ENCODE data around the gene EXOC4. TPM values are rescaled to one million over a fixed set of nuclear protein-coding genes. Genes with fewer than 3 reads are reported as not detected.

Gene EXOC4
- total RNA-seq, 1 donor from 2014 or later, result 65.0 TPM

DNA sequence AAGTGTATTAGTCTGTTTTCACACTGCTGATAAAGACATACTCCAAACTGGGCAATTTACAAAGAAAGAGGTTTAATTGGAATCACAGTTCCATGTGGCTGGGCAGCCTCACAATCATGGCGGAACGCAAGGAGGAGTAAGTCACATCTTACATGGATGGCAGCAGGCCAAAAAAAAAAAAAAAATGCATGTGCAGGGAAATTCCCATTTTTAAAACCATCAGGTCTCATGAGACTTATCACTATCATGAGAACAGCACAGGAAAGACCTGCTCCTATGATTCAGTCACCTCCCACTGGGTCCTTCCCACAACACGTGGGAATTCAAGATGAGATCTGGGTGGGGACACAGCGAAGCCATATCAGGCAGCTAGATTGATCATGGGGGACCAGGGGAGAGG, 136.8 kb downstream of the EXOC4 start:
- no peaks in the 10 kb centered on the region for H3K4me1 Mint-ChIP-seq (ENCODE audit: low read depth)
- peaks cover 4% of the 10 kb centered on the region for H3K9me3 Mint-ChIP-seq
- H3K4me3 Mint-ChIP-seq (ENCODE audit: low read depth), result no peak overlapping the region
- no peak for DNase-seq (ENCODE audit: low spot score)
- no peak overlapping the region for H3K27ac Mint-ChIP-seq
- intact Hi-C loops (cut with micrococcal nuclease), result no loop called here
- H3K36me3 Mint-ChIP-seq (ENCODE audit: low read depth), result no peaks in the 10 kb centered on the region
- H3K27me3 Mint-ChIP-seq (ENCODE audit: low read depth), result no peaks in the 10 kb centered on the region

DNA sequence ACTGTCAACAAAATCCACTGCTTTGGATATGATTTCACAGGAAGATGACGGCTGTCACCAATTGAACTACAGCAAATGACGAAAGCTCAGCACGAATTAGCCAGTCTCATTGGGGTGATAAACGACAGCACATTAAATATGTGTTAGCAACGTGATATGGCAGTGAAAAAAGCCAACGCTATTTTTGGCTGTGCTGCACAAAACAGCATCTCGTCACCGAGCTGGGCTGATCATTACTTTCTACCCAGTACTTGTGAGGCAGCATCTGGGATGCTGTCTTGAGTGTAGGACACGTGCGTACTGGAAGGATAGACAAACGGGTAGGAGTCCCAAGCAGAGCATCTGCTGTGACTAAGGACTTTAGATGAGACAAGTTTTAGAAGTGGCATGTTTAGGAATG, 138.3 kb downstream of the EXOC4 start:
- Mint-ChIP-seq H3K4me3 (ENCODE audit: low read depth) (no peak overlapping the region), H3K27me3 (ENCODE audit: low read depth) (no peaks in the 10 kb centered on the region), H3K4me1 (ENCODE audit: low read depth) (no peaks in the 10 kb centered on the region), H3K9me3 (peaks cover 4% of the 10 kb centered on the region), H3K36me3 (ENCODE audit: low read depth) (no peaks in the 10 kb centered on the region), H3K27ac (no peak overlapping the region)
- intact Hi-C loops (cut with micrococcal nuclease), result no loop called here
- DNase-seq (ENCODE audit: low spot score), result no peak

DNA sequence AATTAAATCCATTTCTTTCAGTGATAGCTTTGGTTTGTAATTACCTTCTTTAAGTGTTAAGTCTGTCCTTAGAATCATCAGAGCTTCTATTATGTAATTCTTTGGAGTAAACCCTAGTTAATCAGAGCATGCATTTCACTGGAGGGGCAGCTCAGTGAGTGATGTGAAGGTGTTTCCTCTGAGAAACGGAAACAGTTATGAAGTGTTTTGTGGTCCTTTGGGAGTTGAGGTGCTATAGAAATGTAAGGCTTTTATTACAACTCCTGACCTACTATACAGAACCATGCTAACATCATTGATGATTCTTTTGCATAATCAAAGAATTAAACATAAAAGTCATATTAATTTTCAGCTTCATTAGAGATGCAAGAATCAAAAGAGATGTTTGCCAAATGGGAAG, 141.5 kb downstream of the EXOC4 start:
- Mint-ChIP-seq H3K27ac (no peak overlapping the region), H3K9me3 (no peaks in the 10 kb centered on the region), H3K4me3 (ENCODE audit: low read depth) (no peak overlapping the region), H3K36me3 (ENCODE audit: low read depth) (no peaks in the 10 kb centered on the region), H3K27me3 (ENCODE audit: low read depth) (no peaks in the 10 kb centered on the region), H3K4me1 (ENCODE audit: low read depth) (no peaks in the 10 kb centered on the region)
- no peak for DNase-seq (ENCODE audit: low spot score)
- intact Hi-C loops (cut with micrococcal nuclease), result no loop called here

DNA sequence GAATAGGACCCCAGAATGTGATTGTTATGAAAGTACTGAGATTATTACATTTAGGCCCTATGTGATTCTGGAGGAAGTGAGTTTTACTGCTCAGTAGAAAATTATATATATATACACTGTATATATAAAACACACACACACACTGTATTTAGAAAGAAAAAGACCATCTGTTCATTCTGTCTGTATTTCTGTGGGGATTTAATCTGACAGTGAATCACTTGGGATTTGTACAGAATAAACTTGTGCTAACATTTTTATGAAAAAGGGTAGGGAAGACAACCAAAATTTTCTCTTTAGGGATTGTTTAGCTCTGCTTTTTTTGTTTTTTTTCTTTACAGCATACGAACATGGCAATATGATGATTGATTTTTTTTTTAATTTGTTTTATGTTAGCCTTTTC, 142.7 kb downstream of the EXOC4 start:
- intact Hi-C loops (cut with micrococcal nuclease), result no loop called here
- Mint-ChIP-seq H3K4me3 (ENCODE audit: low read depth) (no peak overlapping the region), H3K36me3 (ENCODE audit: low read depth) (no peaks in the 10 kb centered on the region), H3K27me3 (ENCODE audit: low read depth) (no peaks in the 10 kb centered on the region), H3K27ac (no peak overlapping the region), H3K4me1 (ENCODE audit: low read depth) (peaks cover under 1% of the 10 kb centered on the region), H3K9me3 (no peaks in the 10 kb centered on the region)
- no peak for DNase-seq (ENCODE audit: low spot score)

DNA sequence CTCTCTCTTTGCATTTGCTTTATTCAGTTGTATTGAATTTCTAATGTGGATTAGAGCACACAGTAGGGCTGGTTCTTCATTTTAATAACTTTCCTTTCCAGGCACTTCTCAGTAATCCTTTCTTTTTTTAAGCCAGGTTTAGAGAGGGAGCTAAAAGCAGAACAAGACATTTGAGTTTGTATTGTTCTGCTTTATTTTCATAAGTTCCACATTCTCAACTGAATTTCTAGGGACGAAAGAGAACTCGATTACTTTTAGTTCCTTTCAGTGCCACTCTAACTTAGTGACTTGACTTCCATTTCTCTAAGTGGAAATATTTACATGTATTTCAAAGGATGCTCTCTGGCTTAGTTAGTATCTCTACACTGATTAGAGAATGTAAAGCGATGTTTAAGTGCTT, 145.6 kb downstream of the EXOC4 start:
- Mint-ChIP-seq H3K9me3 (no peaks in the 10 kb centered on the region), H3K36me3 (ENCODE audit: low read depth) (no peaks in the 10 kb centered on the region), H3K27me3 (ENCODE audit: low read depth) (no peaks in the 10 kb centered on the region), H3K4me3 (ENCODE audit: low read depth) (no peak overlapping the region), H3K4me1 (ENCODE audit: low read depth) (peaks cover 3% of the 10 kb centered on the region), H3K27ac (no peak overlapping the region)
- intact Hi-C loops (cut with micrococcal nuclease), result no loop called here
- no peak for DNase-seq (ENCODE audit: low spot score)

DNA sequence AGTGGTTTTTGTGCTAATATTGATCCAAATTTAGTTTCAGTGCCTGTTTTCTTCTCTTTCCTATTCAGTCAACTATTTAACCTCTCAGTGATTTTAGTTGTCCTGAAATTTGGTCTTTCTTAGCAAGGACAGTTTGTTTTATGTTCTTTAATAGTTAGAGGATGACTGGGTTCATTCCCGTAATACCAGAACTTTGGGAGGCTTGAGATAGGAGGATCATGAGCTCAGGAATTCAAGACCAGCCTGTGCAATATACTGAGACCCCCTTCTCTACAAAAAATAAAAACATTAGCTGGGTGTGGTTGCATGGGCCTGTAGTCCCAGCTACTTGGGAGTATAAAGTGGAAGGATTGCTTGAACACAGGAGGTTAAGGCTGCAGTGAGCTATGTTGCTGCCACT, 148.3 kb downstream of the EXOC4 start:
- DNase-seq (ENCODE audit: low spot score), result no peak
- H3K36me3 Mint-ChIP-seq (ENCODE audit: low read depth), result no peaks in the 10 kb centered on the region
- H3K27ac Mint-ChIP-seq, result no peak overlapping the region
- intact Hi-C loops (cut with micrococcal nuclease), result no loop called here
- peaks cover 3% of the 10 kb centered on the region for H3K4me1 Mint-ChIP-seq (ENCODE audit: low read depth)
- H3K27me3 Mint-ChIP-seq (ENCODE audit: low read depth), result no peaks in the 10 kb centered on the region
- H3K9me3 Mint-ChIP-seq, result no peaks in the 10 kb centered on the region
- no peak overlapping the region for H3K4me3 Mint-ChIP-seq (ENCODE audit: low read depth)

DNA sequence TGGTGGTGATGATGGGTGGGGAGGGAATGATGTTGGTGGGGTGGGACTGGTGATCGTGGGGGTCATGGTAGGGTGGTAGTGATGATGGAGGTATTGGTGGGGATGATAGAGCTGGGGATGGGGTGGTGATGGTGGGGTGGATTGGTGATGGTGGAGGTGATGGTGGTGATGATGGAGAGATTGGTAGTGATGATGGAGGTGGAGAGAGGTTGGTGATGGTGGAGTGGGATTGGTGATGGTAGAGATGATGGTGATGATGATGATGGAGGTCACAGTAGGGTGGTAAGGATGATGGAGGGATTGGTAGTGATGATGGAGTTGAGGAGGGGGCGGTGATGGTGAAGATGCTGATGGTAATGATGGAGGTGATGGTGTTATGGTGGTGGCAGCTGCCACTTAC, 155.3 kb downstream of the EXOC4 start:
- Mint-ChIP-seq H3K36me3 (ENCODE audit: low read depth) (peaks cover 4% of the 10 kb centered on the region), H3K4me3 (ENCODE audit: low read depth) (no peak overlapping the region), H3K27ac (no peak overlapping the region), H3K27me3 (ENCODE audit: low read depth) (no peaks in the 10 kb centered on the region), H3K9me3 (no peaks in the 10 kb centered on the region), H3K4me1 (ENCODE audit: low read depth) (no peaks in the 10 kb centered on the region)
- intact Hi-C loops (cut with micrococcal nuclease), result no loop called here
- DNase-seq (ENCODE audit: low spot score), result no peak

DNA sequence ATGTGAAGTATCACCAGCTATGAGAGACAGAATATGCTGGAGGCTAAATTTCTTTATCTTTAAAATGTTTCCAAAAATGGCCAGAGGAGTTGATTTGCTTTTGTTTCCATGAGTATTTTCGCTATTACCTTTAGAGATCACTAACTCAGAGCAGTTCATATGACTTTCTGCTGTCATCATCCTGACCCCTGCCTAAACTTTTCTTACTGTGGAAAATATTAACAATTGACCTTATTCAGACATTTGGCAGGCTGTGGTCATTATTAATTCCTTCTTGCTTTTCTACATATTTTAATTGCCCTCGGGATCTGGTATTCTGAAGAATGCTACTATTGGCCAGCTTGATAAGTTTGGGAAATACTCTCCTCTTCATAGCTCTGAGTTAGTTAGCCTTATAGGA, 156.5 kb downstream of the EXOC4 start:
- peaks cover 4% of the 10 kb centered on the region for H3K36me3 Mint-ChIP-seq (ENCODE audit: low read depth)
- no peak overlapping the region for H3K27ac Mint-ChIP-seq
- H3K4me1 Mint-ChIP-seq (ENCODE audit: low read depth), result no peaks in the 10 kb centered on the region

DNA sequence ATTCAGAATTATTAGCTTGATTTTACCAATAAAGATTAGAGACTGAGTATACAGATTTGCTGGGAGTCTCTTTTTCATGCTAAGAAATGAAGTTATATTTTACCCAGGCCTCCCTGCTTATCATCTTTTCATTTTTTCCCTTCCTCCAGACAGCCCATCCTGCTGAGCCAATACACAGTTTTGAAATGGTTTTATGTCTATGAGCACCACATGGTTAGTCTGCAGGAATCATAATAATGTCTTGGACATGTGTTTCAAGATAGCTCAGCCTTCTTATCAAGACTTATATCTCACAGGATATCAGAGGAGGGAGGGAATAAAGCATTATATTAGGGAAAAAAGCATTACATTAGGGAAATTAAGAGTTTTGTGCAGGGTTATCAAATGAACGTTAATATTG, 157.1 kb downstream of the EXOC4 start:
- no peaks in the 10 kb centered on the region for H3K27me3 Mint-ChIP-seq (ENCODE audit: low read depth)
- H3K4me1 Mint-ChIP-seq (ENCODE audit: low read depth), result no peaks in the 10 kb centered on the region

More for the DNA sequence above, 156.5 kb downstream of the EXOC4 start:
- H3K27me3 Mint-ChIP-seq (ENCODE audit: low read depth), result no peaks in the 10 kb centered on the region
- no peak for DNase-seq (ENCODE audit: low spot score)
- H3K9me3 Mint-ChIP-seq, result no peaks in the 10 kb centered on the region
- H3K4me3 Mint-ChIP-seq (ENCODE audit: low read depth), result no peak overlapping the region
- intact Hi-C loops (cut with micrococcal nuclease), result no loop called here

DNA sequence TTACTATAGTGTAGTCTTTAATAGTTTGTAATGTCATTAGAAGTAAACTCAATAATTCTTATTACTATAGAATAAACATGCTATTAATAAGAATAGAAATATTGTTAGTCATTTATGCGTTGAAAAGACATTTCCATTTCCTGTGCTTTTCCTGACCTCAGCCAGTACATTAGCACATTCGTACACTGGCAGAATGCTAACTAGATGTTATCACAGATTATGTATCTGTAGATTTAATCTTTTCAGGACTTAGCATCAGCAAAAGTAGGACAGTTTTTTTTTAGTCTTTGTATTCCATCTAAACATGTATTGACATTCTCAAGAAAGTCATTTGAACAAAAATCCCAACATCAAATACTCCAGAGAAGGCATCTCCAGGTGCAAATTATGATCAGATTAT, 158.5 kb downstream of the EXOC4 start:
- Mint-ChIP-seq H3K4me3 (ENCODE audit: low read depth) (no peak overlapping the region), H3K27me3 (ENCODE audit: low read depth) (no peaks in the 10 kb centered on the region), H3K27ac (no peak overlapping the region), H3K9me3 (no peaks in the 10 kb centered on the region), H3K4me1 (ENCODE audit: low read depth) (no peaks in the 10 kb centered on the region), H3K36me3 (ENCODE audit: low read depth) (peaks cover 6% of the 10 kb centered on the region)
- DNase-seq (ENCODE audit: low spot score), result no peak
- intact Hi-C loops (cut with micrococcal nuclease), result no loop called here

More for the DNA sequence above, 157.1 kb downstream of the EXOC4 start:
- Mint-ChIP-seq H3K36me3 (ENCODE audit: low read depth) (peaks cover 4% of the 10 kb centered on the region), H3K27ac (no peak overlapping the region), H3K9me3 (no peaks in the 10 kb centered on the region), H3K4me3 (ENCODE audit: low read depth) (no peak overlapping the region)
- DNase-seq (ENCODE audit: low spot score), result no peak
- intact Hi-C loops (cut with micrococcal nuclease), result no loop called here

DNA sequence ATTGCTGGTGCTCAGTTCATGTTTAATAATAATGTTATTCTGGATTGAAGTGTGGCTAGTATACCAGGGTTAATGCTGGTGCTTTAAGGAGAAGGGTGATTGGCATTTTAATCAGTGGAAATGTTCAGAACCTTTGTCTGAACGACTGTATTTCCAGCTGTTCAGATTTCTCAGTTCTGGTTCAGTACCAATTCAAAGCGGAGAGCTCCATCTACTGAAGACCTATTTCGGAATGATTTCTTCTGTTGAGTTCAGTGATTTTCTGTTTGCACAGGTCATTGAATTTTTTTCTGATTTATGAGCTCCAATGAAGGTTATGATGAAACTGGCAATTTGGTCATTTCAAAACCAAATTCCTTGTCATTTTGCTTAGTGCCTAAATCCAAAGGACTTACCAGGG, 160.1 kb downstream of the EXOC4 start:
- Mint-ChIP-seq H3K4me3 (ENCODE audit: low read depth) (no peak overlapping the region), H3K9me3 (no peaks in the 10 kb centered on the region), H3K36me3 (ENCODE audit: low read depth) (peaks cover 2% of the 10 kb centered on the region), H3K4me1 (ENCODE audit: low read depth) (peaks cover 1% of the 10 kb centered on the region), H3K27ac (no peak overlapping the region), H3K27me3 (ENCODE audit: low read depth) (no peaks in the 10 kb centered on the region)
- intact Hi-C loops (cut with micrococcal nuclease), result no loop called here
- no peak for DNase-seq (ENCODE audit: low spot score)

DNA sequence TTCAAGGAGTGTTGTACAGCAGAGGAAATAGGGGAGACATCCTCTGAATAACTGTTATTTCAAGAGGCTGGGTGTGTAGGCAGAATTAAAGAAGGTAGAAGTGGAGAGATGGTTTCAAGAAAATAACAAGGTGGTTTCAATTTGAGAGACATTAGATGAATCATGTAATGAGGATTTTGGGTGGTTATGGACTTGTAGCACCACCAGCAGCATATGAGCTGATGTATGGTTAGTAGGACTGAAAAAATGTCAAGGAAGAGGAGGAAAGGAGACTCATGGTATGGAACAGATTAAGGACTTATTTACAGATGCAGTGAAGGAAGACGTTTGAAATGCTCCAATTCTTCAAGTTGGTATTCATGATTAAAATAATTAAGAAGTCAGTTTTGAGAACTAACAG, 166.2 kb downstream of the EXOC4 start:
- H3K27ac Mint-ChIP-seq, result no peak overlapping the region
- intact Hi-C loops (cut with micrococcal nuclease), result no loop called here
- H3K27me3 Mint-ChIP-seq (ENCODE audit: low read depth), result no peaks in the 10 kb centered on the region
- peaks cover 8% of the 10 kb centered on the region for H3K9me3 Mint-ChIP-seq
- DNase-seq (ENCODE audit: low spot score), result no peak
- peaks cover 13% of the 10 kb centered on the region for H3K4me1 Mint-ChIP-seq (ENCODE audit: low read depth)
- H3K4me3 Mint-ChIP-seq (ENCODE audit: low read depth), result no peak overlapping the region
- H3K36me3 Mint-ChIP-seq (ENCODE audit: low read depth), result peaks cover 8% of the 10 kb centered on the region

DNA sequence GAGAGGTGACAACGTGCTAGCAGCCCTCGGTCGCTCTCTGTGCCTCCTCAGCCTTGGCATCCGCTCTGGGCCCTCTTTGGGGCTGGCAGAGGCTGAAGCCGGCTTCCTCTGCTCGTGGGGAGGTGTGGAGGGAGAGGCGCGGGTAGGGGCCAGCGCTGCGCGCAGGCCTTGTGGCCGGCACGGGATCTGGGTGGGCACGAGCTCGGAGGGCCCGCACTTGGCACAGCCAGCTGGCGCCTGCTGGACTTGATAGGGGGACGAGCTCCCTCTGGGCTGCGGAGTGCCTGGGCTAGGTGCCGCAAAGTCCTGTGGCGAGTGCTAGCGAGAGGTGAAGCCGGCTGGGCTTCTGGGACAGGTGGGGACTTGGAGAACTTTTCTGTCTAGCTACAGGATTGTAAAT, 170.7 kb downstream of the EXOC4 start:
- Mint-ChIP-seq H3K36me3 (ENCODE audit: low read depth) (peaks cover 18% of the 10 kb centered on the region), H3K9me3 (peaks cover 12% of the 10 kb centered on the region), H3K27ac (no peak overlapping the region), H3K4me1 (ENCODE audit: low read depth) (peaks cover 12% of the 10 kb centered on the region), H3K27me3 (ENCODE audit: low read depth) (no peaks in the 10 kb centered on the region), H3K4me3 (ENCODE audit: low read depth) (no peak overlapping the region)
- intact Hi-C loops (cut with micrococcal nuclease), result no loop called here
- DNase-seq (ENCODE audit: low spot score), result no peak

DNA sequence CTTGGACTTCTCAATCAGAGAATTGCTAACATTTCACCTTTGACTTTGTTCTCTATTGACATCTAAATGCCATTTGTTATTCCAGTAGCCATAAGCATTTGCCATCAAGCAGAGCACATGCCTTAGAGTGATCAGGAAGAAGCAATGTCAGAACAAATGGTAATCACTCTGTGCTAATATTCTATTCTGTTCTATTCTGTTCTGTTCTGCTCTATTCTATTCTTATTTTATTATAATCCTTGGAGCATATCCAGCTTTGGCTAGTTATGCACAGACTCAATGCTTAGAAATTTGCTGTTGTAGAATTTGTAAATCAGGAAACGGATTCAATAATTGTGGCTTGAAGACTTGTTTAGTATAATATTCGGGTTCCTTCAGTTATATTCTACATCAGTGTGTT, 175.4 kb downstream of the EXOC4 start:
- H3K27me3 Mint-ChIP-seq (ENCODE audit: low read depth), result no peaks in the 10 kb centered on the region
- H3K36me3 Mint-ChIP-seq (ENCODE audit: low read depth), result peaks cover 12% of the 10 kb centered on the region
- peaks cover 4% of the 10 kb centered on the region for H3K9me3 Mint-ChIP-seq
- H3K27ac Mint-ChIP-seq, result no peak overlapping the region
- no peak for DNase-seq (ENCODE audit: low spot score)
- intact Hi-C loops (cut with micrococcal nuclease), result no loop called here
- H3K4me3 Mint-ChIP-seq (ENCODE audit: low read depth), result no peak overlapping the region
- peaks cover 6% of the 10 kb centered on the region for H3K4me1 Mint-ChIP-seq (ENCODE audit: low read depth)
